HG03045 (cell line): ENCODE measurements around the gene ADAMTS2.

Source experiments
- ATAC-seq: cut with Tn5 transposase; IDR thresholded peaks from one replicate; pipeline ENCODE4 v1.9.1; 2021; ENCODE audit warnings: mild to moderate bottlenecking, moderate library complexity; ENCODE audit not compliant: unreplicated experiment

The ADAMTS2 gene

DNA sequence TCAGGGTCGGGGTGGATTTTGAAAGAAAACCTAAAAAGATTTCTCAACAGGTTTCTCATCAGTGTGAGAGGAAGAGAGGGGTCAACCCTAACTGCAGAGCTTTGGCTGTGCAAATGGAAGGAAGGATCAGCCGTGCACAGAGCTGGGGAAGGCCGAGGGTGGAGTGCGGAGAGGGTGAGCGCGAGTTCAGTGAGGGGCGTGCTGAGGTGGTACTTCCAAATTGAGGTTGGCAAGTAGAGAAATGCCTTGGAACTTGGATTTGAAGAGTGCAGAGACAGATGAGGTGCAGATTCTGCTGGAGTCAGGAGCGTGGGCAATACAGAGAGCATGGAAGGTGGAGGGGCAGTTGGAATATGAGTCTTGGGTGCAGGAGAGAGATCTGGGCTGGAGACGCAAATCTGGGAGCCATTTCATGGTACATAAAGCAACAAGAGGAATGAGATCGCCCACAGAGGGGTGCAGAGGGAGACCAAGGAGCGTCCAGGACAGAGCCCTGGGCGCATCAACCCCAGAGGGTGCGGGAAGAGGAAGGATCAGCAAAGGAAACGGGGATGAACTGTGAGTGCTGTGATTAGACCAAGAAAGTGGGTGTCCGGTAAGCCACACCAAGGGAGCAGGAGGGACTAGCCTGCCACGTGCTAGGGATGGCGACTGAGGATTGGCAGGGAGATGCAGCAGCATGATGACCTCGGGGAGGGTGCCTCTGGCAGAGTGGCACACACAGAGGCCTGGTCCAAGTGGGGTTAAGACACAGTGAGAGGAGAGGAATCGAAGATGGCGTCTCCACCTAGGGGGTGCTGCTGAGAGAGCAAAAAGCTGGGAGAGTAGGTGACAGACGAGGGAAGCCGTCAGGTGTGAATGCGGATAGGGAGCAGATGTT, 105.8 kb downstream of the ADAMTS2 start:
- no peak for ATAC-seq

DNA sequence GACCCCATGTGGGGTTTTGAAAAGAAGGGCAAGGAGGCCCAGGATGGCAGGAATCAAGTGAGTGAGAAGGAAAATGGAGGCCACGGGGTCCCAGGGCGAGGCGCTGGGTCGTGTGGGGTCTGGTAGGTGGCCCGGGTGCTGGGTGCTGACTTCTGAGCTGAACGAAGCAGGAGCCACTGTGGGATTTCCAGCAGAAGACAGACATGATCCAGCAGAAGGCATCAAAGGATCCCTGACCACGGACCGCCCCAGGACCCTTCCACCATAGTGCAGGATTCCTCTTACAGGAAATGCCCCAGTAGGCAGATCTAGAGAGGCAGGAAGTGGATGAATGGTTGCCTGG, 106.7 kb downstream of the ADAMTS2 start:
- no peak for ATAC-seq

DNA sequence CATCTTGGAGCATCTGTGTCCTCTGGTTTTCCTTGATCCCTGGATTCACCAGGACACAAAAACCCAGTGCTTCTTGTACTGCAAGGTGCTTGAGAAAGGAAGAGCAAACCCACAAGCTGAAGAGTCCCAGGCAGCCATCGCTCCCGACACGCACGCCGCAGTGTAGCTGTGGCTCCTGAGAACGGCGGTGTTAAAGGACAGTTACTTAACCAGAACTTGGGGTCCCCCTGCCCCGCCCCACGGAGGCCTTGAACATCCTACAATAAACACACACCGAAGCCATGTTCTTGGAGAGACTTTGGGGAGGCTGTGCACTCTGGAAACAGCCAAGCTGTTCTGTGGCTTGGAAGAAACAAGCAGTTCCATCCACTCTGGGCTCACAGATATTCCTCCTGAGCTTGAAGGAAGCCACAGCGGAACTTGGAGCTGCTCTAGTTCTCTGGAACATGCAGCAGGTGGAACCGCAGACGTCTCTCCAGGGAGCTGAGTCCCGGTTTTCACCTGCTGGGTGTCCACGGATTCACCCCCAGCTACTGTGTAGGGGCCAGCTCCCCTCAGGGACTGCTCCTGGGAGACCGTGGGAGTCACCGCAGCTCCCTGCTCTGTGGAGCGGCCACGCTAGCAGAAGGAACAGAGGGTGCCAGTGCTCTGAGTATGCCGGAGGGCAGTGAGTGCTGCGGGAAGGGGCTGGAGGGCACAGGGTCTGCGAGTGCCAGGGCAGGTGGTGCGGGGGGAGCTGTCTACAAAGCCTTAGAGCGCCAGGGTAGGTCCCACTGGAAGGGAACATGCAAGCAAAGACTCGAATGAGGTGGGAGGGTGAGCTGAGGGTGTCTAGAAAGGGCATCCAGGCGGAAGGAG, 107.3 kb downstream of the ADAMTS2 start:
- ATAC-seq: no peak

DNA sequence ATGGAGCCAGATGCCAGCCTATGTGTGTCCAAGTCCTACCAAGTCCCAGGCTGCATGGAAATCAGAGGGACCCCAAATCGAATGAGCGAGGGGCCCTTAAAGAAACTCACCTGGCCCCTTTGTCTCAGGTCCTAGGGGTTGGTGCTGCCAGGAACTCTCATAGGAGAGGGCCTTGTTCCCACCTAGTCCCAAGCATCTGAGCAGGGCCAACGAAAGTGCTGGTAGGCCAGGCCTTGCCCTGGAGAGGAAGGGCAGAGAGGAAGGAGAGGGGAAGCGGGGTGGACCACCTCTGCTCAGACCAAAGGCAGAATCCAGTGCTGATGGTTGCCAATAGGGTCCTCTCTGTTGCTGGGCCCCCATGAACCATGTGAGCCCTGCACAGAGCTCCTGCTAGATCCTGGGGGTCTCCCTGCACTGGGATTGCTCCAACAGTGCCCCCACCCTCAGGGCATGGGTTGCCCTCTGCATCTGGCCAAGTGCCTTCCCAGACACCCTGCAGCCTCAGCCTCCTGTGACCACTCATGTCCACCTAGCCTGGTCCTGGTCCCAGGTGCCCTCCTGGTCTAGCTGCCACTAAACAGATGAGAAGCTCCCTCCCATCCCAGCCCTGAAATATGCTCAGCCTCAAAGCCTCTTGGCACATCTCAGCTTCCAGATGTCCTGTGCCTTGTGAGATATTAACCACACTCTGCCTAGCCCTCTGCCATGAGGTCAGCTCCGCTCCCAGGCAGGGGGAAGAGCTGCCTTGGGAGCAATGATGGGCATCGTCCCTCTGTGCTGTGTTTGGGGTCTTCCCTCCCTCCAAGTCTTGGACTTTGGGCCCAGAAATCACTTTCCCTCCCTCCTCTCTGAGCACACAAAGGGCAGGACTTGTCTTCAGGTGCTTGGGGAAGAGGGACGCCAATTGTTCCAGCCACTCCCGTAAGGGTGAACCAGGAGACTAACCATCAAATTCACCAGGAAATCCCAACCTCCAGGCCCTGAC, 109.6 kb downstream of the ADAMTS2 start:
- no peak for ATAC-seq

DNA sequence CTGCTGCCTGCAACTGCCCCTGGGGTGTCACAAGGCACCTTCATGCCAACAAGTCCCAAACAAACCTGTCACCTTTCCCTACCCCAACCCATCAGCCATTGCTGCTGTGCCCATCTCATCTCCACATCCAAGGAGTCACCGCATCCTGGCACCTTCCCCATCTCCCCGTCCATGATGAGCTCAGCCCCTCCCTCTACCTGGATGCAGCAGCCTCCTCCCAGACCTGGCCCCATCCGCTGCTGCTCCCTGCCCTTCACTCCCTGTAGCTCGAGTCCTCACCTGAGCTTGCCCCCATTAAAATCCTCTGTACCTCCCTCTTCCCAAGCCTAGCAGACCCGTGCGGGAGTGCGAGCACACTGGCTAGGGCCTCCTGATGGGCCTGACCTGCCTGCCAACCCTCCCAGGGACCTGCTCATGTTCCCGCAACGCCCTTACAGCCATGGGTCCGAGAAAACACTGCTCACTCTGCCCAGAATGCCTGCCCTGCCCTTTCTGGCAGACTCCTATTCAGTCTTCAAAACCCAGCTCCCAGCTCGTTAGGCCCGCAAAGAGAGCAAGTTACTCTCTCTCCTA, 110.6 kb downstream of the ADAMTS2 start:
- no peak for ATAC-seq

DNA sequence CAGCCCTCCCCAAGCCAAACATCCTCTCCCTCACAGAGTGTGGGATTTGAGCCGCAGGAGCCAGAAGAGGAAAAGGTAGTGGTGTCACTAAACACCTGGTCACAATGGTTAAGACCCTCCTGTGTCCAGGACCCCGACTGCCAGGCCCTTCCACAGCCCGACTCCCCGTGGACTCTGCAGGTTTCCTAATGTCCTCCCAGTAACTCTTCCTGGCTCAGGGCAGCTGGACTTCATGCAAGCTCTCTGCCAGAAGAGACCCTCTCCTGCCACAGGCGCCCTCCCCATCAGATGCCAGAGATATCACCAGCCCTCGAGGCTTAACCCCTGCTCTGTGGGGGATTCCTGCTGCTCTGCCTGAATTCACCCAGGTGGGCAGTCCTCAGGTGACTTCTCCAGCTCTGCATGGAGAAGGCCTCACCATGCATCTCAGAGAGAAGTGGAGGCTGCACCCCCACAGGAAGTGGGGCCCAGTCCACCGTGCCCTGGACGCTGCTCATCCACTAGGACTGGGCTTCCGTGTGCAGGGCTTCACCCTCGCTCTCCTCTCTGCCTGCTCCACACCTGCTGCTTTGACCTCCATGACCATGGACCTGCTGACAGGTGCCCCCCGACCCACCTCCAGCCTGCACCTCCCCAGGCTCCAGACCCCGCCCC, 111.2 kb downstream of the ADAMTS2 start:
- no peak for ATAC-seq

DNA sequence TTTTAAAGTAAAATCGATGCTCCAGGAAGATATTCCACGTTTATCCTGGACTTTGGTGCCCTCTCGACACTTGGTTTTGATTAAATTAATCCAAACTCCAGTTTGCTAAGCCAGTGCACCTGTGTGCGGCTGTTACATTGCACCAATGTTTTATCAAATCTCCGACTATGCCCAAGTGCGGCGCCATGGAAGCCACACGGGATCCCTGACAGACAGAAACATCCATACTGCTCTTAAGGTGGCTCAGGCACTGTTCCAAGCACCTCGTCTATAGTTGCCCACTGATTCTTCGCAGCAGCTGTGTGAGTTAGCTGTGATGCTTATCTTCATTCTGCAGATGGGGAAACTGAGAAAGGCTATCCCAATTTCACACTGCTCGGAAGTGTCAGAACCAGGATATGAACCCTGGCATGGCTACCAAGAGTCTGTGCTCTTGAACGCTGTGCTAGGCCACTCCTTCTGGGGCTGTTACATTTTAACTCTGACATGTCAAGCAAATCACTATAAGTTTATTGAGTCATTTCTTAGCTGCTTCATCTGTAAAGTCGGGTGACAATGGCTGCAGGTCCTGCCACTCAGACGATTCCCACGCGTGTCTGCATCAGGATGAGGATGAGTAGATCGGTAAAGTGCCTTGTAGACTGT, 113.0 kb downstream of the ADAMTS2 start:
- no peak for ATAC-seq

DNA sequence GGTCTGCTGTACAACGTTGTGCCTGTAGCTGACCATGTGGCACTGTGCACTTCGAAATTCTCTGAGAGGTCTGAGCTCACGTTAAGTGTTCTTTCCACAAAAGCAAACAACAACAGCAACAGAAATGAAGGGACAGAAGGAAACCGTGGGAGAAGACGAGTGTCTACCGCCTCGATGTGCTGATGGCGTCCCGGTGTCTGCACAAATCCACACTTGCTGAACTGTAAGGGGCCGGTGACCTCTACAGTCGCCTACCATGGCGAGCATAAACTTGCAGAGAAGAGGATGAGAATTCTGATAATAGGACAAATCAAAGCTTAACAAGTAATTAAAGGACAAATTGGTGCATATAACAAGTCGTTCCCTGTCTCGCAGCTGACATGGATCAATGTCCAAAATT, 114.0 kb downstream of the ADAMTS2 start:
- no peak for ATAC-seq

DNA sequence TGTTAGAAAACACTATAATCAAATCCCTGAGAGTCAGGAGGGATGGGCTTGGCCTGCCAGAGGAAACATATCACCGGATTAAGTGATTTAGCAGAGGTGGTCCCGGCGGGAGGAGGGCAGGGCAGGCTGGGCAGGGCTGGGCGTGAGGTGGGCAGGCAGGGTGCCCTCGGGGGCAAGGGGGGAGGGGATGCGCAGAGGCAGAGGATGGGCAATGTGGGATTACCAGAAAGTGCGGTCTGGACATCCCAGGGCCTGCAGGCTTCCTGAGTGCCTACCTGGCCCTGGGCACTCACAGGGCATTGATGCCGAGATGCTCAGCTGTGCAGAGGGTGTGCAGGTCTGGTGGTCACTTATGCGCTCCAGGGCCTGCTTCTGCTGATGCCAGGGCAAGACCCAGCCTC, 115.2 kb downstream of the ADAMTS2 start:
- ATAC-seq: no peak

DNA sequence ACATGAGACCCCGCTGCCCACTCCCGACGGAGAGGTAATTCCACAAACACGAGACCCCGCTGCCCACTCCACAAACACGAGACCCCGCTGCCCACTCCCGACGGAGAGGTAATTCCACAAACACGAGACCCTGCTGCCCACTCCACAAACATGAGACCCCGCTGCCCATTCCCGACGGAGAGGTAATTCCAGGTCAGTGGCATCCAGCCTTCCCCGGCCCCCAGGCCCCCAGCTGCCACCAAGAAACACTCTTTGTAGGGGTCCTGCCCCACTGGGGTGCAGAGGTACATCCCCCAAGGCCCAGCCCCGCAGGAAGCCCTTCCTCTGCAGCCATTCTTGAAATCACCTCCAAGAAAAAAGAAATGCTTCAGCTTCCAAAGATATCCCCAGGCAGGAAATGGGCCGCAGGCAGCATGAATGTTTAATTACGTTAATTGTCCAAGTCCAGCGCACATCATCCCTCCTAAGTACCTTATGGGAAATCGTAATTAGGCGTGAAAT, 115.9 kb downstream of the ADAMTS2 start:
- ATAC-seq: no peak

DNA sequence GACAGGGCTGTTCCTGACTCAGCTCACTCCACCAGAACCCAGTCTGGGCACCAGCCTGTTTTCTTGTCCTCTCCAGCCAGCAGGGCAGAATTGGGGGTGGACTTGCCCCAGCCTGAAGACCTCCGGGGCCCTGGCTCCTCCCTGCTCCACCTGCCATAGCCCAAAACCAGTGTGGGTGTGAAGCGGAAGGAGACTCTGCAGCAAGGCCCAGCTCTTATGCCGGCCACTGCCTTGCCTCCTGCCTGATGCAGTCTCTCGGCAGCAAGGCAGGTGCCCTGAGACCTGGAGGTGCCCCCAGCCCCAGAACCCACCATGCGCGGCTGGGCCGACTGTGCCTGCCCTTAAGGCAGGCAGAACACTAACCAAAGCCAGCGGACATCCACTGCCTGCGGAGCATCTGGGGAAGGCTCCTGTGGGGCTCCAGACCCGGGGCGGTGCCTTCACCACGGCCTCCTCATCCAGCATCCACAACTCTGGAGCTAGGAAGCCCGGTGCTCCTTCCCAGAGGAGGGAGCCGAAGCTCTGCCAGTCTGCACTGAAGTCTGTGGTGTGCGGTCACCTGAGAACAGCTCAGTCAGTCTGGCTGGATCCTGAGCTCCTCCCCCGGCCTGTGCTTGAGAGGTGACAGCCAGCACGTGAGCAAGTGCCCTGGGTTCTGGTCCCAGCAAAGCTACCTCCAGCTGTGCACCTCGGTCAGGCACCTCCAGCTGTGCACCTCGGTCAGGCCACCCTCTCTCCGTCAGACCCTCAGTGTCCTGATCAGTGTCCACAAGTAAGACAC, 116.7 kb downstream of the ADAMTS2 start:
- ATAC-seq: no peak

DNA sequence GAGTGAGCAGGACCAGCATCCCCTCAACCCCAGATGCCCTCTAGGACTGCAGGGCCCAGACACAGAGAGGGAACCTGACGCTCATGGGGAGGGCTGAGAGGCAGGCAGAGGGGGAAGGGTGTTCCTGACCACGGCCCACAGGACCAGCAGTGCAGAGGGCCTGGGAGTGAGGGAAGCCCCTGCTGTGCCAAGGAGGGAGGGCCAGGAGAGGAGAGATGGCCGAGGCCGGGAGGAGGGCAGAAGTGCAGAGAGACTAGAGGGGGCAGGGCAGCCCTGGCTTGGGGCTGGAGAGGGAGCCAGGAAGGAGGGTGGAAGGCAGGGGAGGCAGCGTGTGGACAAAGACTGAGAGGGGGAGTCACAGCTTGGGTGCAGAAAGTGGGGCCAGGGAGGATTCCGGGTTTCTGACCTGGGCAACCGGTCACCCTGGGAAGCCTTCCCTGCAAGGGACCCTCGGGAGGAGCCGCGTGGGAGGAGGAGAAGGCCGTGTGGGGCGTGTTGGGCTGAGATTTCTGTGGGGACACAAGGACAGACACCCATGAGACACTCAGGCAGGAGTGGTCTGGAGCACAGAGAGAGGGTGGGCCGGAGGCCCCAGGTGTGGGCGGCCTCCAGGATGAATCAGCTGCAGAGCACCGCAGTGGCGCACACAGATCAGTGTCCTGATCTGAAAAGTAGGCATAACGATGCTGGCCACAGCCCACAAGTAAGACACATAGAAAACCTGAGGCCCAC, 117.5 kb downstream of the ADAMTS2 start:
- ATAC-seq: no peak

DNA sequence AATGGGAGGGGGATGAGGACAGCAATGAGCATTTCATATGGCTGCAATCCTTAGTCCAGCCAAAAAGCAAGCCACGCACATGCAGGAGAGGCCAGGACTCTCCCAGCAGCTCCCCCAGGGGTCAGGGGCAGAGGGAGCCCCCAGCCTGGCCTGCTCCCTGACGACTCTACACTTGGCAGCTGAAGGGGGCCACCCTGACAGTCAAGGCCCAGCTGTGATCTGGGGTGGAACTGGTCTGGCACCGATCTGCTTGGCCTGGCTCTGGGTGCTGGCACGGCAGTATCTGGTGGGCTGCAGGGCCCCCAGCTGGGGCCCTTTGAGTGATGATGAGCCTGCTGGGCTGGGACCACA, 118.1 kb downstream of the ADAMTS2 start:
- no peak for ATAC-seq

DNA sequence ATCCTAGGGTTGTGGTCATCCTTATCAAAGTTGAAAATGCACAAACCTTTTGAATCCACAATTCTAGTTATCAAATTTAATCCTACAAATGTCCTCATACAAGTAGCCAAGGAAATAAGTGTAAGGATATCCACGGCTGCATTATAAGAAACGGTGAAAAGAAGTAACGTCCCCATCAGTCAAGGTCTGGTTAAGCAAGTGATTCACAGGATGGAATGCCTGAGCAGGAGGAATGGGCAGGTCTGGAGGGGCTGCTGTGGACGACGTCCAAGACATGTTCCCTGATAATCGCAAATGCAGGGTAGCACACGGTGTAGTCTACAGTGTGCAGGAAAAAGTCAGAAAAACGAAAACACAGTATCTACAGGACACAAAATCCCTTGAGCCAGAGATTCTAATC, 118.6 kb downstream of the ADAMTS2 start:
- no peak for ATAC-seq

DNA sequence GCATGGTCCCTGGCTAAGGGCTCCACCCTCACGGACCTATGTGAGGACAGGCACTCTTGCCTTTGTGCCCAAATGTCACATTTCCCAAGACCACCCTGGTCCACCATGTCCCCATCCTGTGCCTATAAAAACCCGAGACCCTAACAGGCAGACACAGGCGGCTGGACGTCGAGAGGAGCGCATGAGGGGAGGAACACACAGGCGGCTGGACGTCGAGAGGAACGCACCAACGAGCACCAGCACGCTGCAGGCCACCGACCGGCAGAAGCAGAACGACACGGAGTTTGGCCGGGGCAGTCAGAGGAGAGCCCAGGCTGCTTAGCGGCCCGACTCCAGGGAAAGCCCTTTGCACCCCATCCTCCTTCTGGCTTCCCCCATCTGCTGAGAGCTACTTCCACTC, 119.9 kb downstream of the ADAMTS2 start:
- no peak for ATAC-seq

DNA sequence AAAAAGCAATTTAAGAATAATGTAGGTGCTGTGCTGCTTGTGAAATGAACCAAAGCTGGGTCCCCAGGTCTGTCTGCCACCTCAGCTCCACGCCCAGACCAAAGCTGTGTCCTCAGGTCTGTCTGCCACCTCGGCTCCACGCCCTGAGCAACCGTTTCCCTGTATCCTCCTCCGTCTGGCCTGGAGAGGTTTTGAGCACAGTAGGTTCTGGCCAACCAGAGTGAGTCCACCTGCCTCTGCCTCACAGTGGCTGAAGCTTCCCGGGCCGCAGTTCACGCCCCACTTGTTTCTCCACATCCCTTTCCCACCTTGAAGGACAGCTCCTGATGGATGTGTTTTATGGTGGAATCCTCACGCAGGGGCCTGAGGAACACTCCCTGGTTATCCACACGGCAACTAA, 120.5 kb downstream of the ADAMTS2 start:
- ATAC-seq: no peak

DNA sequence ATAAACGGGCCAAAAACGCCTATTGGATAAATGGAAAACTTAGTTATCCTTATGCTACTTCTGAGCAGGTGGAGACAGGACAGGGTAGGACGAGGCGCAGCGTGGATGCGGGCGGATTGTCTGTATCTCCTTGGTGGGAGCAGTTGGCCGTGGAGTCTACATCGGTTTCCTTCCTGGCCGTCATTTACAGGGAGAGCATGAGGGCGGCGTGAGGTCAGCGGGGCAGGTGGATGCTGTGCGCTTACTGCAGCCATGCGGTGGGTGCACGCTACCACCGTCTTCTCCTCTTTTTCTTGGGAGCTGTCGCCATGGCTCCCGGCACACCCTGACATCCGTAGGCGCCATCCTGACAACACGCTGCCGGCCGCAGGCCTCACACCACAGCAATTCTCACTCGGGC, 121.3 kb downstream of the ADAMTS2 start:
- no peak for ATAC-seq

DNA sequence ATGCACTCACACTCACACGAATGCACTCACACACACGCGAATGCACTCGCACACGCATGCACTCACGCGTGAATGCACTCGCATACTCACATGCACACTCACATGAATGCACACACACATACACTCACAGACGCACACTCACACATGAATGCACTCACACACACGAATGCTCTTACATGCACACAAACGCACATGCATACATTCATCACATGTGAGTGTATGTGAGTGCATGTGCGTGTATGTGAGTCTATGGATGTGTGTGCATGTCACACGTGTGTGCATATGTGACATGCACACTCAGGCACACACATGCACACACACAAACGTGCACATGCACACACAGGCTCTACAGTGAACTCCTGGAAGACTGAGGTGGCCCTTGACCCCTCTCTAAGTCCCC, 121.7 kb downstream of the ADAMTS2 start:
- no peak for ATAC-seq
